KOPT-K1 (cell line): ENCODE results near the gene EIF4ENIF1.
"Not testable (repeated sequence)": the region's sequence is repeated elsewhere in the genome, so short reads cannot be mapped to it uniquely, and the experiment has no call there.

ENCODE experiments used
- H3K27ac ChIP-seq: fragments of 200-600 bp; sonication (generic); 2 replicates; pipeline ENCODE4 v1.5.1; 2016; ENCODE audit warnings: antibody characterized with exemption, mild to moderate bottlenecking, low read depth, low read length; ENCODE audit not compliant: poor library complexity, severe bottlenecking
- H3K36me3 ChIP-seq: fragments of 200-600 bp; sonication (generic); 2 replicates; pipeline ENCODE4 v1.5.1; 2017; ENCODE audit warnings: antibody characterized with exemption, mild to moderate bottlenecking, low read length, moderate library complexity; ENCODE audit not compliant: insufficient read depth
- H3K9me3 ChIP-seq: fragments of 200-600 bp; sonication (generic); 2 replicates; pipeline ENCODE4 v1.5.1; 2017; ENCODE audit warnings: antibody characterized with exemption, low read length, mild to moderate bottlenecking; ENCODE audit not compliant: insufficient read depth, poor library complexity, severe bottlenecking

The EIF4ENIF1 gene

GRCh38 chr22:31489632-31490495 lies at the start of gene EIF4ENIF1:
EIF4ENIF1 (minus strand) TSS chr22:31489842; CDS start chr22:31488718, 1,124 bp downstream.
- Histone ChIP-seq H3K9me3 (no peaks in the 10 kb centered on the region), H3K27ac (peak within 1 kb of the TSS; percentile 80), H3K36me3 (peaks cover 30% of the 10 kb centered on the region)

GRCh38 chr22:31538815-31539214 lies 49.2 kb upstream of the EIF4ENIF1 start:
- Histone ChIP-seq H3K36me3 (peaks cover 72% of the 10 kb centered on the region), H3K27ac (no peak overlapping the region), H3K9me3 (no peaks in the 10 kb centered on the region)

GRCh38 chr22:31537019-31537535 lies 47.4 kb upstream of the EIF4ENIF1 start:
- H3K27ac ChIP-seq: no peak overlapping the region
- H3K36me3 ChIP-seq: peaks cover 81% of the 10 kb centered on the region
- H3K9me3 ChIP-seq: no peaks in the 10 kb centered on the region

GRCh38 chr22:31533374-31533773 lies 43.7 kb upstream of the EIF4ENIF1 start:
- no peaks in the 10 kb centered on the region for H3K9me3 ChIP-seq
- H3K36me3 ChIP-seq: peaks cover 84% of the 10 kb centered on the region
- no peak overlapping the region for H3K27ac ChIP-seq

GRCh38 chr22:31532060-31532459 lies 42.4 kb upstream of the EIF4ENIF1 start:
- Histone ChIP-seq H3K27ac (no peak overlapping the region), H3K36me3 (peaks cover 80% of the 10 kb centered on the region), H3K9me3 (no peaks in the 10 kb centered on the region)

GRCh38 chr22:31530823-31531195 lies 41.2 kb upstream of the EIF4ENIF1 start:
- Histone ChIP-seq H3K36me3 (peaks cover 78% of the 10 kb centered on the region), H3K27ac (no peak overlapping the region), H3K9me3 (no peaks in the 10 kb centered on the region)

- no peaks in the 10 kb centered on the region for H3K9me3 ChIP-seq
- H3K27ac ChIP-seq: no peak overlapping the region
- peaks cover 80% of the 10 kb centered on the region for H3K36me3 ChIP-seq
Measured at GRCh38 chr22:31526270-31526669, 36.6 kb upstream of the EIF4ENIF1 start.

GRCh38 chr22:31524132-31524531 lies 34.5 kb upstream of the EIF4ENIF1 start:
- not testable (repeated sequence) for H3K27ac ChIP-seq, H3K9me3 ChIP-seq
- H3K36me3 ChIP-seq: peaks cover 68% of the 10 kb centered on the region

- Histone ChIP-seq H3K27ac (no peak overlapping the region), H3K9me3 (no peaks in the 10 kb centered on the region), H3K36me3 (peaks cover 72% of the 10 kb centered on the region)
Measured at GRCh38 chr22:31520051-31520450, 30.4 kb upstream of the EIF4ENIF1 start.

- peaks cover 92% of the 10 kb centered on the region for H3K36me3 ChIP-seq
- no peak overlapping the region for H3K27ac ChIP-seq
Measured at GRCh38 chr22:31509061-31509762, 19.6 kb upstream of the EIF4ENIF1 start.

GRCh38 chr22:31508536-31508935 lies 18.9 kb upstream of the EIF4ENIF1 start:
- H3K36me3 ChIP-seq: peaks cover 88% of the 10 kb centered on the region
- peaks cover 20% of the 10 kb centered on the region for H3K9me3 ChIP-seq

More at GRCh38 chr22:31509061-31509762, 19.6 kb upstream of the EIF4ENIF1 start:
- H3K9me3 ChIP-seq: peaks cover 20% of the 10 kb centered on the region

GRCh38 chr22:31507517-31507916 lies 17.9 kb upstream of the EIF4ENIF1 start:
- peaks cover 20% of the 10 kb centered on the region for H3K9me3 ChIP-seq
- H3K27ac ChIP-seq: not testable (repeated sequence)
- H3K36me3 ChIP-seq: peaks cover 84% of the 10 kb centered on the region

More at GRCh38 chr22:31508536-31508935, 18.9 kb upstream of the EIF4ENIF1 start:
- H3K27ac ChIP-seq: no peak overlapping the region

- Histone ChIP-seq H3K9me3 (peaks cover 20% of the 10 kb centered on the region), H3K36me3 (peaks cover 87% of the 10 kb centered on the region), H3K27ac (no peak overlapping the region)
Measured at GRCh38 chr22:31504282-31504681, 14.6 kb upstream of the EIF4ENIF1 start.

GRCh38 chr22:31503211-31503964 lies 13.7 kb upstream of the EIF4ENIF1 start:
- H3K36me3 ChIP-seq: peaks cover 84% of the 10 kb centered on the region

GRCh38 chr22:31501738-31502137 lies 12.1 kb upstream of the EIF4ENIF1 start:
- Histone ChIP-seq H3K9me3 (peaks cover 11% of the 10 kb centered on the region), H3K27ac (no peak overlapping the region), H3K36me3 (peaks cover 67% of the 10 kb centered on the region)

More at GRCh38 chr22:31503211-31503964, 13.7 kb upstream of the EIF4ENIF1 start:
- Histone ChIP-seq H3K27ac (no peak overlapping the region), H3K9me3 (peaks cover 20% of the 10 kb centered on the region)
